Left ventricle myocardium superior (tissue), 1 donor: ENCODE data around the gene CSNK1A1. TPM values are rescaled to one million over a fixed set of nuclear protein-coding genes. Genes with fewer than 3 reads are reported as not detected.
"Not testable (repeated sequence)": the region's sequence is repeated elsewhere in the genome, so short reads cannot be mapped to it uniquely, and the experiment has no call there.

ENCODE experiments used
- ATAC-seq: fragments of 200-7000 bp; cut with Tn5 transposase; one replicate; pipeline ENCODE4 v1.9.1; 2020; ENCODE audit warnings: mild to moderate bottlenecking, moderate library complexity
- DNase-seq: peaks from one replicate; pipeline ENCODE4 v3.0.0-alpha.2; 2020
- intact Hi-C: fragments of 100-400 bp; cut with micrococcal nuclease; formaldehyde crosslinking; loops from one replicate; pipeline ENCODE4 v1.11.0; 2022
- long read RNA-seq: library from polyadenylated mRNA; unstranded; transcript quantifications from one replicate; pipeline ENCODE4 v2.0.0, GENCODE V29; 2021
- total RNA-seq: library from RNA; stranded (reverse); fragmentation: NEBNext Ultra II Directional; extraction: Animal tissue kit (Norgen Biotek cat#: 25700); gene quantifications from one replicate; pipeline ENCODE4 v1.2.1, GENCODE V29; 2021
- donor health status: DM: no; HTN: yes; CAD: no; lungs with severe emphysema.

CSNK1A1 gene
- 214 TPM for total RNA-seq
- long read RNA-seq, full-length matches to known transcripts, result 171 of 212 reads
- long read RNA-seq, partial matches to known transcripts, result 16 of 212 reads
- long read RNA-seq, other reads (novel, unspliced or antisense), result 25 of 212 reads

- peak; percentile 99 for DNase-seq
- intact Hi-C loops, result loop anchor here (5.0 kb wide), 1 partner anchor 109 kb away; no protein-coding TSS in a partner anchor
- ATAC-seq, result peak; percentile 96
Observed at GRCh38 chr5:149551227-149552037, at the start of gene CSNK1A1. CSNK1A1 (minus strand) TSS chr5:149551439; CDS start chr5:149550964, 475 bp downstream.

- DNase-seq (no peak), ATAC-seq (no peak)
- intact Hi-C loops, result no loop called here
Observed at GRCh38 chr5:149600932-149601331, 49.7 kb upstream of the CSNK1A1 start.

- intact Hi-C loops, result no loop called here
- DNase-seq, result no peak
- no peak for ATAC-seq
Observed at GRCh38 chr5:149599375-149599774, 48.1 kb upstream of the CSNK1A1 start.

- ATAC-seq (no peak), DNase-seq (no peak)
- intact Hi-C loops, result no loop called here
Observed at GRCh38 chr5:149598966-149599365, 47.7 kb upstream of the CSNK1A1 start.

- intact Hi-C loops, ATAC-seq, DNase-seq: not testable (repeated sequence)
Observed at GRCh38 chr5:149598234-149598633, 47.0 kb upstream of the CSNK1A1 start.

- intact Hi-C loops, result no loop called here
- ATAC-seq (no peak), DNase-seq (no peak)
Observed at GRCh38 chr5:149597618-149598017, 46.4 kb upstream of the CSNK1A1 start.

- DNase-seq (no peak), ATAC-seq (peak; percentile 74)
- intact Hi-C loops, result no loop called here
Observed at GRCh38 chr5:149596712-149597111, 45.5 kb upstream of the CSNK1A1 start.

- ATAC-seq, intact Hi-C loops, DNase-seq: not testable (repeated sequence)
Observed at GRCh38 chr5:149595105-149595504, 43.9 kb upstream of the CSNK1A1 start.

GRCh38 chr5:149594206-149594895, 43.1 kb upstream of the CSNK1A1 start:
- no peak for ATAC-seq
- DNase-seq, result no peak
- intact Hi-C loops, result no loop called here

GRCh38 chr5:149593370-149593769, 42.1 kb upstream of the CSNK1A1 start:
- ATAC-seq (no peak), DNase-seq (no peak)
- intact Hi-C loops, result no loop called here

GRCh38 chr5:149588936-149589335, 37.7 kb upstream of the CSNK1A1 start:
- intact Hi-C loops, result no loop called here
- ATAC-seq (peak; percentile 31), DNase-seq (no peak)

GRCh38 chr5:149586708-149587318, 35.6 kb upstream of the CSNK1A1 start:
- DNase-seq (no peak), ATAC-seq (no peak)
- intact Hi-C loops, result no loop called here

- intact Hi-C loops, result no loop called here
- ATAC-seq (no peak), DNase-seq (no peak)
Observed at GRCh38 chr5:149585910-149586309, 34.7 kb upstream of the CSNK1A1 start.

GRCh38 chr5:149584121-149584520, 32.9 kb upstream of the CSNK1A1 start:
- intact Hi-C loops, result no loop called here
- DNase-seq, result no peak
- no peak for ATAC-seq

- peak; percentile 39 for ATAC-seq
- DNase-seq, result no peak
- intact Hi-C loops, result no loop called here
Observed at GRCh38 chr5:149583394-149583793, 32.2 kb upstream of the CSNK1A1 start.

GRCh38 chr5:149581931-149582768, 30.9 kb upstream of the CSNK1A1 start:
- peak; percentile 35 for ATAC-seq
- intact Hi-C loops, result no loop called here
- DNase-seq, result no peak

GRCh38 chr5:149581192-149581861, 30.1 kb upstream of the CSNK1A1 start, which contains the start of gene ARHGEF37:
ARHGEF37 (plus strand) TSS chr5:149581498; CDS start chr5:149597770, 16,272 bp downstream.
- DNase-seq, result peak; percentile 96
- ATAC-seq, result peak; percentile 87
- intact Hi-C loops, result no loop called here

- ATAC-seq, result peak; percentile 45
- DNase-seq, result no peak
- intact Hi-C loops, result no loop called here
Observed at GRCh38 chr5:149580808-149581191, 29.6 kb upstream of the CSNK1A1 start.
